Measurements from ENCODE around the gene FARP1.

FARP1 gene

DNA sequence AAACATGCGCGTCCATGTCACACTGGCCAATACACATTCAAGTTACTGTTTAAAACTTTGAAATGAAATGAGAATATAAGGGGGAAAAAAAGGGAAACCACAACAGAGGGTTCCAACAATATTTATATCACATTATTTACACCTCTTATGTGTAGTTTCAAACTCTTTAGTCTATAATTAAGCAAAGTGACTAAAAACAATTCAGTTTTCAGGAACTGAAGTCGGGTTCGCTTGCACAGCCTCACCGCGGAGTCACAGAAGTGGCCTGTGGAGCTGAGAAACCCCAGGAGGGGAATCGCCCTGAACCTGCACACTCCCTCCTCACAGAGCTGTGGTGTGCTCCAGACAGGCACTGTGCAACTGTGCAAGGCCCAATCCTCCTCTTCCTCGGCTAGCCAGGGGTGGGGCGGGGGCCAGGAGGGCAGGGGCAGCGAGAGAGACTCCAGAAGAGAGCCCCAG is 358.1 kb downstream of the FARP1 start:
- H3K36me3 ChIP-seq (ENCODE audit: control insufficient read depth in 2 of 2, insufficient read depth in 1 of 2, low read length in 2 of 2), result peaks cover 0 to 16% of the 10 kb centered on the region in 2 experiments; a peak in 1 of 3 replicates
- POLR2A ChIA-PET, result interaction anchor here (0.5 kb wide), 1 partner anchor 1085 kb away, joined by 3 read pairs; no protein-coding TSS in a partner anchor
- H3K4me1 ChIP-seq (ENCODE audit: control insufficient read depth, insufficient read depth, low read length), result peaks cover 14% of the 10 kb centered on the region
- H3K9me3 ChIP-seq (ENCODE audit: control insufficient read depth, insufficient read depth, low read depth, low read length), result no peaks in the 10 kb centered on the region
- no peak overlapping the region for H3K4me3 ChIP-seq (ENCODE audit: low read depth, low read length)
- TF ChIP-seq ZNF366 (tag by site-specific recombination; conservative IDR thresholded peaks at IDR 0.05) (no peak), ZNF354C (tag by site-specific recombination; IDR thresholded peaks at IDR 0.05; ENCODE audit: borderline replicate concordance, low read depth) (no peak), MZF1 (tag by site-specific recombination; IDR thresholded peaks at IDR 0.05; ENCODE audit: borderline replicate concordance) (no peak)
- TF ChIP-seq, protein P1, sequence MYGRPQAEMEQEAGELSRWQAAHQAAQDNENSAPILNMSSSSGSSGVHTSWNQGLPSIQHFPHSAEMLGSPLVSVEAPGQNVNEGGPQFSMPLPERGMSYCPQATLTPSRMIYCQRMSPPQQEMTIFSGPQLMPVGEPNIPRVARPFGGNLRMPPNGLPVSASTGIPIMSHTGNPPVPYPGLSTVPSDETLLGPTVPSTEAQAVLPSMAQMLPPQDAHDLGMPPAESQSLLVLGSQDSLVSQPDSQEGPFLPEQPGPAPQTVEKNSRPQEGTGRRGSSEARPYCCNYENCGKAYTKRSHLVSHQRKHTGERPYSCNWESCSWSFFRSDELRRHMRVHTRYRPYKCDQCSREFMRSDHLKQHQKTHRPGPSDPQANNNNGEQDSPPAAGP (tag by site-specific recombination; IDR thresholded peaks at IDR 0.05), result no peak
- TF ChIP-seq, protein P2, sequence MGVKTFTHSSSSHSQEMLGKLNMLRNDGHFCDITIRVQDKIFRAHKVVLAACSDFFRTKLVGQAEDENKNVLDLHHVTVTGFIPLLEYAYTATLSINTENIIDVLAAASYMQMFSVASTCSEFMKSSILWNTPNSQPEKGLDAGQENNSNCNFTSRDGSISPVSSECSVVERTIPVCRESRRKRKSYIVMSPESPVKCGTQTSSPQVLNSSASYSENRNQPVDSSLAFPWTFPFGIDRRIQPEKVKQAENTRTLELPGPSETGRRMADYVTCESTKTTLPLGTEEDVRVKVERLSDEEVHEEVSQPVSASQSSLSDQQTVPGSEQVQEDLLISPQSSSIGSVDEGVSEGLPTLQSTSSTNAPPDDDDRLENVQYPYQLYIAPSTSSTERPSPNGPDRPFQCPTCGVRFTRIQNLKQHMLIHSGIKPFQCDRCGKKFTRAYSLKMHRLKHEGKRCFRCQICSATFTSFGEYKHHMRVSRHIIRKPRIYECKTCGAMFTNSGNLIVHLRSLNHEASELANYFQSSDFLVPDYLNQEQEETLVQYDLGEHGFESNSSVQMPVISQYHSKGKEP (tag by site-specific recombination; IDR thresholded peaks at IDR 0.05), result no peak
- CTCF ChIA-PET, result no interaction called here
- H3K27ac ChIP-seq (ENCODE audit: extremely low read depth, low read depth, low read length), result no peak overlapping the region

DNA sequence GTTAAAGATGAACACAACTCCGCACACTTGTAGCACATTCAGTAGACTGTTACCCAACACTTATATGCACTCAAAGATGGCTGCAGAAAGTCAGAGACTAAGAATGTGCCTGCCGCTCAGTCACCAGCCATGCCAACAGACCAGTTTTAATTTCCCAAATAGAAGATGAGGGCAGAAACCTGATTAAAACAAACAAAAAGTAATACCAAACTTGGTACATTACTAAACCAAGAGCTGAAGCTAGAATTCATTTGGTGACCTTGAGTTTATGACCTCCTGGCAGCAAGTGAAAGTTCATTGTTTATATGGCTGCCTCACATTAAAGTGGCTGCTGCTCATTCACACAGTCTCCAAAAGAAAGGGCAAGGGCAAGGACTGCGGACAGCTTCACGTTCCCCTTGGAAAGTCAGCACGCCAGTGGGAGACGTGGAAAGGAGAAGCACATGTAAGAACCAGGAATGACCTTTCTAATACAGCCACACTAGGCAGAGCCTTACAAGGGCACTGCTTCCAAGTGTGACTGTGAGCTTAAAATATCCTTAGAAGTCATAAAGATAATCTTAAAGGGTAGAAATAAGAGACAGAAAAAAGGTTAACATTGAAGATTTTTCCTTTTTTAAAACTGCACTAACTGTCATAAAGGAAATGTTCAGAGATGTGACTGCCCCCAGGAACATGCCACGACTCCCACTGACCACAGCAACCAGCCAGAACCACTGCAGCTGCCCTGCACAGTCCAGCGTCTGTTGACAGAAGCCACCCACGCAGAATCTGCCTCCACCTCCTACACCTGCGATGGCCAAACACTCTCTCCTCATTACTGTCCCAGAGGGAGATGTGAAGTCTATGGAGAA is 360.5 kb downstream of the FARP1 start:
- Histone ChIP-seq H3K4me3 (ENCODE audit: low read depth, low read length) (no peak overlapping the region), H3K27ac (ENCODE audit: extremely low read depth, low read depth, low read length) (no peak overlapping the region), H3K9me3 (ENCODE audit: control insufficient read depth, insufficient read depth, low read depth, low read length) (no peaks in the 10 kb centered on the region), H3K36me3 (ENCODE audit: control insufficient read depth in 2 of 2, insufficient read depth in 1 of 2, low read length in 2 of 2) (peaks cover 0 to 15% of the 10 kb centered on the region in 2 experiments; a peak in 1 of 3 replicates), H3K4me1 (ENCODE audit: control insufficient read depth, insufficient read depth, low read length) (peaks cover 28% of the 10 kb centered on the region)
- ChIA-PET CTCF (interaction anchor here (1.0 kb wide), 1 partner anchor 150 kb away, joined by 3 read pairs; no protein-coding TSS in a partner anchor), POLR2A (no interaction called here)
- peak; percentile 97 for TF ChIP-seq ZFHX2 (tag by site-specific recombination; conservative IDR thresholded peaks at IDR 0.05)
- TF ChIP-seq, protein P3, sequence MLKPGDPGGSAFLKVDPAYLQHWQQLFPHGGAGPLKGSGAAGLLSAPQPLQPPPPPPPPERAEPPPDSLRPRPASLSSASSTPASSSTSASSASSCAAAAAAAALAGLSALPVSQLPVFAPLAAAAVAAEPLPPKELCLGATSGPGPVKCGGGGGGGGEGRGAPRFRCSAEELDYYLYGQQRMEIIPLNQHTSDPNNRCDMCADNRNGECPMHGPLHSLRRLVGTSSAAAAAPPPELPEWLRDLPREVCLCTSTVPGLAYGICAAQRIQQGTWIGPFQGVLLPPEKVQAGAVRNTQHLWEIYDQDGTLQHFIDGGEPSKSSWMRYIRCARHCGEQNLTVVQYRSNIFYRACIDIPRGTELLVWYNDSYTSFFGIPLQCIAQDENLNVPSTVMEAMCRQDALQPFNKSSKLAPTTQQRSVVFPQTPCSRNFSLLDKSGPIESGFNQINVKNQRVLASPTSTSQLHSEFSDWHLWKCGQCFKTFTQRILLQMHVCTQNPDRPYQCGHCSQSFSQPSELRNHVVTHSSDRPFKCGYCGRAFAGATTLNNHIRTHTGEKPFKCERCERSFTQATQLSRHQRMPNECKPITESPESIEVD (tag by site-specific recombination; IDR thresholded peaks at IDR 0.05), result no peak
- TF ChIP-seq PRDM1 (tag by site-specific recombination; IDR thresholded peaks at IDR 0.05), result peak; percentile 48
- TF ChIP-seq SP2 (tag by site-specific recombination; IDR thresholded peaks at IDR 0.05), result no peak
- TF ChIP-seq EGR2 (tag by site-specific recombination; IDR thresholded peaks at IDR 0.05; ENCODE audit: low read depth), result peak; percentile 95

DNA sequence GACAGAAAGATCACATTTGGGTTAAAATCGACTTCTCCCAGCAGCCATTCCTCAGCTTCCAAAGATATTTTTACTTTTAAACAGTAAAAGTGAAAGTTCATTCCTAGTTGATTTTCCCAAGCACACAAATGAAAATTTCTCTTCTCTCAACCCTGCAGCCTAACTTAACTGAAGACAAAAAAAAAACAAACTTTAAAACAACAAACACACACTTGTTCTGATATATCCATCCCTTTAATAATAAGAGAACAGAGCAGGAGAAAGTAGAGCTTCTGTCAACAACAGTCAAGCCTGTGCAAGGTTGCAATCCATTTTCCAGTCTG is 361.1 kb downstream of the FARP1 start:
- ChIA-PET POLR2A (no interaction called here), CTCF (interaction anchor here (1.0 kb wide), 1 partner anchor 149 kb away, joined by 3 read pairs; no protein-coding TSS in a partner anchor)
- H3K4me3 ChIP-seq (ENCODE audit: low read depth, low read length), result no peak overlapping the region
- peaks cover 32% of the 10 kb centered on the region for H3K4me1 ChIP-seq (ENCODE audit: control insufficient read depth, insufficient read depth, low read length)
- H3K36me3 ChIP-seq (ENCODE audit: control insufficient read depth in 2 of 2, insufficient read depth in 1 of 2, low read length in 2 of 2), result peaks cover 0 to 10% of the 10 kb centered on the region in 2 experiments; a peak in 1 of 3 replicates
- no peak overlapping the region for H3K27ac ChIP-seq (ENCODE audit: extremely low read depth, low read depth, low read length)
- TF ChIP-seq ZNF416 (tag by site-specific recombination; IDR thresholded peaks at IDR 0.05) (no peak), PRDM1 (tag by site-specific recombination; IDR thresholded peaks at IDR 0.05) (peak; percentile 91)
- TF ChIP-seq, protein P4, sequence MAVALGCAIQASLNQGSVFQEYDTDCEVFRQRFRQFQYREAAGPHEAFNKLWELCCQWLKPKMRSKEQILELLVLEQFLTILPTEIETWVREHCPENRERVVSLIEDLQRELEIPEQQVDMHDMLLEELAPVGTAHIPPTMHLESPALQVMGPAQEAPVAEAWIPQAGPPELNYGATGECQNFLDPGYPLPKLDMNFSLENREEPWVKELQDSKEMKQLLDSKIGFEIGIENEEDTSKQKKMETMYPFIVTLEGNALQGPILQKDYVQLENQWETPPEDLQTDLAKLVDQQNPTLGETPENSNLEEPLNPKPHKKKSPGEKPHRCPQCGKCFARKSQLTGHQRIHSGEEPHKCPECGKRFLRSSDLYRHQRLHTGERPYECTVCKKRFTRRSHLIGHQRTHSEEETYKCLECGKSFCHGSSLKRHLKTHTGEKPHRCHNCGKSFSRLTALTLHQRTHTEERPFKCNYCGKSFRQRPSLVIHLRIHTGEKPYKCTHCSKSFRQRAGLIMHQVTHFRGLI (tag by site-specific recombination; IDR thresholded peaks at IDR 0.05), result no peak
- TF ChIP-seq, protein P5, sequence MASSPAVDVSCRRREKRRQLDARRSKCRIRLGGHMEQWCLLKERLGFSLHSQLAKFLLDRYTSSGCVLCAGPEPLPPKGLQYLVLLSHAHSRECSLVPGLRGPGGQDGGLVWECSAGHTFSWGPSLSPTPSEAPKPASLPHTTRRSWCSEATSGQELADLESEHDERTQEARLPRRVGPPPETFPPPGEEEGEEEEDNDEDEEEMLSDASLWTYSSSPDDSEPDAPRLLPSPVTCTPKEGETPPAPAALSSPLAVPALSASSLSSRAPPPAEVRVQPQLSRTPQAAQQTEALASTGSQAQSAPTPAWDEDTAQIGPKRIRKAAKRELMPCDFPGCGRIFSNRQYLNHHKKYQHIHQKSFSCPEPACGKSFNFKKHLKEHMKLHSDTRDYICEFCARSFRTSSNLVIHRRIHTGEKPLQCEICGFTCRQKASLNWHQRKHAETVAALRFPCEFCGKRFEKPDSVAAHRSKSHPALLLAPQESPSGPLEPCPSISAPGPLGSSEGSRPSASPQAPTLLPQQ (tag by site-specific recombination; IDR thresholded peaks at IDR 0.05), result no peak
- H3K9me3 ChIP-seq (ENCODE audit: control insufficient read depth, insufficient read depth, low read depth, low read length), result no peaks in the 10 kb centered on the region
